22Rv1 (cell line): ENCODE data around the gene RIOK3.

ENCODE experiments used
- ZFX ChIP-seq: fragments of 450-650 bp; IDR thresholded peaks from 2 replicates; pipeline ENCODE4 v1.6.1; 2017; ENCODE audit warnings: antibody characterized with exemption, borderline replicate concordance
- TF ChIP-seq, protein P1 (sequence below): fragments of 450-650 bp; IDR thresholded peaks from 2 replicates; pipeline ENCODE4 v1.5.1; 2017; ENCODE audit warnings: mild to moderate bottlenecking

DNA sequence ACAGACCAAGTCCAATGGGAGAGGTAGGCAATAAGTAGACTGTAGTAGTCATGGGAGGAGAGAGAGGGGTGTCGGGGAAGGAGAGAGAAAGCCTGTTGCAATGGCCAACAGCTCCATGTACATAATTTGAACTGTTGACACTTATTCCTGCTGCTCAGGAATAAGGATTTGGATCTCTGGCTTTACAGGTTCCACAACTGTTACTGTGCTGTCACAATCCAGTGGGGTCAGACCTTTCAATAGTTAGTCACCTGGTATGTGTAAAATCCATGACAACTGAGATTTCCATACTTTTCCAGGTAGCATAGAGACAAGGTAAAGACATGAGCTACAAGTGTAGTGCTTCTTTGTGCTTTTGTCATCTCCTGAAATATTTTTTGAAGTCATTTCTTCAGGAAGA is 47.5 kb upstream of the RIOK3 start:
- TF ChIP-seq, protein P1, sequence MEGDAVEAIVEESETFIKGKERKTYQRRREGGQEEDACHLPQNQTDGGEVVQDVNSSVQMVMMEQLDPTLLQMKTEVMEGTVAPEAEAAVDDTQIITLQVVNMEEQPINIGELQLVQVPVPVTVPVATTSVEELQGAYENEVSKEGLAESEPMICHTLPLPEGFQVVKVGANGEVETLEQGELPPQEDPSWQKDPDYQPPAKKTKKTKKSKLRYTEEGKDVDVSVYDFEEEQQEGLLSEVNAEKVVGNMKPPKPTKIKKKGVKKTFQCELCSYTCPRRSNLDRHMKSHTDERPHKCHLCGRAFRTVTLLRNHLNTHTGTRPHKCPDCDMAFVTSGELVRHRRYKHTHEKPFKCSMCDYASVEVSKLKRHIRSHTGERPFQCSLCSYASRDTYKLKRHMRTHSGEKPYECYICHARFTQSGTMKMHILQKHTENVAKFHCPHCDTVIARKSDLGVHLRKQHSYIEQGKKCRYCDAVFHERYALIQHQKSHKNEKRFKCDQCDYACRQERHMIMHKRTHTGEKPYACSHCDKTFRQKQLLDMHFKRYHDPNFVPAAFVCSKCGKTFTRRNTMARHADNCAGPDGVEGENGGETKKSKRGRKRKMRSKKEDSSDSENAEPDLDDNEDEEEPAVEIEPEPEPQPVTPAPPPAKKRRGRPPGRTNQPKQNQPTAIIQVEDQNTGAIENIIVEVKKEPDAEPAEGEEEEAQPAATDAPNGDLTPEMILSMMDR, result no peak
- TF ChIP-seq ZFX, result no peak
